ENCODE measurements around the gene MT1G. TPM values are rescaled to one million over a fixed set of nuclear protein-coding genes. Genes with fewer than 3 reads are reported as not detected.

Gene MT1G
- total RNA-seq, 4 donors from 2014 or later: 17.8 to 5,605 (median 130) TPM

- DNase-seq: no peak
Observed at GRCh38 chr16:56645311-56645710, 22.6 kb downstream of the MT1G start.

GRCh38 chr16:56643833-56644232 is 24.0 kb downstream of the MT1G start:
- Histone ChIP-seq H3K4me1 (peaks cover 0 to 23% (median 7%) of the 10 kb centered on the region in 4 donors), H3K4me3 (peak overlapping the region in 2 of 4 donors; percentile 38 to 41), H3K36me3 (no peaks in the 10 kb centered on the region), H3K27me3 (no peaks in the 10 kb centered on the region), H3K27ac (peak overlapping the region in 1 of 4 donors; percentile 36), H3K9me3 (no peaks in the 10 kb centered on the region)
- DNase-seq: no peak
- TF ChIP-seq POLR2A (IDR thresholded peaks at IDR 0.05) (no peak), CTCF (IDR thresholded peaks at IDR 0.05) (no peak)

More at GRCh38 chr16:56645311-56645710, 22.6 kb downstream of the MT1G start:
- no peaks in the 10 kb centered on the region for H3K9me3 ChIP-seq
- no peak overlapping the region for H3K27ac ChIP-seq
- H3K4me3 ChIP-seq: no peak overlapping the region
- H3K27me3 ChIP-seq: no peaks in the 10 kb centered on the region
- no peaks in the 10 kb centered on the region for H3K36me3 ChIP-seq
- peaks cover 0 to 17% (median 7%) of the 10 kb centered on the region in 4 donors for H3K4me1 ChIP-seq
- TF ChIP-seq POLR2A (IDR thresholded peaks at IDR 0.05) (no peak), CTCF (IDR thresholded peaks at IDR 0.05) (no peak)

GRCh38 chr16:56643080-56643778 is 24.6 kb downstream of the MT1G start:
- peak overlapping the region; percentile 20 to 47 (median 40) for H3K4me3 ChIP-seq
- H3K4me1 ChIP-seq: peaks cover 0 to 29% (median 7%) of the 10 kb centered on the region in 4 donors
- no peaks in the 10 kb centered on the region for H3K27me3 ChIP-seq
- DNase-seq: peak; percentile 73 to 92 (median 92)
- peak overlapping the region in 3 of 4 donors; percentile 36 to 67 (median 55) for H3K27ac ChIP-seq
- TF ChIP-seq POLR2A (IDR thresholded peaks at IDR 0.05) (no peak), CTCF (IDR thresholded peaks at IDR 0.05) (peak in 4 of 6 experiments; percentile 34 to 69 (median 66))
- H3K9me3 ChIP-seq: no peaks in the 10 kb centered on the region
- no peaks in the 10 kb centered on the region for H3K36me3 ChIP-seq

- DNase-seq: no peak
- Histone ChIP-seq H3K9me3 (no peaks in the 10 kb centered on the region), H3K27ac (no peak overlapping the region), H3K4me1 (peaks cover 0 to 33% (median 7%) of the 10 kb centered on the region in 4 donors), H3K27me3 (no peaks in the 10 kb centered on the region), H3K36me3 (no peaks in the 10 kb centered on the region), H3K4me3 (no peak overlapping the region)
- TF ChIP-seq POLR2A (IDR thresholded peaks at IDR 0.05): no peak
- TF ChIP-seq CTCF (IDR thresholded peaks at IDR 0.05): no peak
Observed at GRCh38 chr16:56641166-56641565, 26.7 kb downstream of the MT1G start.

GRCh38 chr16:56640076-56640475 is 27.8 kb downstream of the MT1G start:
- TF ChIP-seq CTCF (IDR thresholded peaks at IDR 0.05): no peak
- no peak for TF ChIP-seq POLR2A (IDR thresholded peaks at IDR 0.05)
- Histone ChIP-seq H3K36me3 (no peaks in the 10 kb centered on the region), H3K27me3 (peaks cover 0 to 5% of the 10 kb centered on the region in 2 donors), H3K4me1 (peaks cover 0 to 40% (median 7%) of the 10 kb centered on the region in 4 donors), H3K27ac (no peak overlapping the region), H3K4me3 (no peak overlapping the region), H3K9me3 (no peaks in the 10 kb centered on the region)
- no peak for DNase-seq
